B cell (primary cell): ENCODE measurements around the gene JMY. TPM values are rescaled to one million over a fixed set of nuclear protein-coding genes. Genes with fewer than 3 reads are reported as not detected.

Experiments used
- ATAC-seq: fragments of 200-7000 bp; cut with Tn5 transposase; one replicate; pipeline ENCODE4 v1.10.0; 2021; ENCODE audit warnings: low read depth, mild to moderate bottlenecking, moderate number of reproducible peaks, moderate library complexity
- CTCF ChIA-PET: fragments of 350-600 bp; sonication (Branson Sonifier 250); formaldehyde crosslinking; loops from one replicate; lab custom pipeline; 2021; ENCODE audit warnings: antibody characterized with exemption, inconsistent platforms; lab: Charles Lee
- POLR2A ChIA-PET: fragments of 350-600 bp; sonication (Branson Sonifier 250); formaldehyde crosslinking; loops from one replicate; lab custom pipeline; 2021; ENCODE audit warnings: antibody characterized with exemption; lab: Charles Lee
- DNase-seq: peaks from one replicate; pipeline ENCODE4 v3.0.0; 2013
- H2AFZ ChIP-seq: 2 replicates; pipeline ENCODE4 v1.6.1; 2012; ENCODE audit warnings: mild to moderate bottlenecking, low read depth, low read length; ENCODE audit not compliant: insufficient read depth, poor library complexity, severe bottlenecking
- H3K27ac ChIP-seq, 2 donors: 1 replicate in 1 of 2; 2 replicates in 1 of 2; pipeline ENCODE4 v1.5.1; 2012 to 2013; ENCODE audit warnings: low read length in 2 of 2, mild to moderate bottlenecking in 2 of 2, moderate library complexity in 1 of 2
- H3K27me3 ChIP-seq, 4 experiments: fragments of 200-600 bp in 1 of 4; sonication (generic) in 1 of 4; replicated peaks in 1 of 4; 1 replicate in 2 of 4; 2 replicates in 2 of 4; pipeline versions ENCODE4 v1.6.1 to v1.7.0; 2013 to 2016; ENCODE audit warnings: low read length in 3 of 4, mild to moderate bottlenecking in 2 of 4, mixed read lengths in 1 of 4, moderate library complexity in 1 of 4; ENCODE audit not compliant: insufficient read depth in 4 of 4, control insufficient read depth in 3 of 4; ENCODE audit errors: control extremely low read depth in 1 of 4
- H3K36me3 ChIP-seq, 2 experiments: replicated peaks in 1 of 2; 1 replicate in 1 of 2; 2 replicates in 1 of 2; pipeline versions ENCODE4 v1.6.1 to v1.7.1; 2013; ENCODE audit warnings: low read length in 1 of 2; ENCODE audit not compliant: insufficient read depth in 2 of 2, control insufficient read depth in 1 of 2; ENCODE audit errors: control extremely low read depth in 1 of 2, extremely low read depth in 1 of 2
- H3K4me1 ChIP-seq, 2 donors: fragments of 200-600 bp in 1 of 2; sonication (generic) in 1 of 2; 1 replicate in 1 of 2; 2 replicates in 1 of 2; pipeline versions ENCODE4 v1.5.1 to v1.6.1; 2013 to 2017; ENCODE audit warnings: low read length in 2 of 2; ENCODE audit not compliant: control insufficient read depth in 2 of 2, insufficient read depth in 2 of 2
- H3K4me2 ChIP-seq: replicated peaks from 2 replicates; pipeline ENCODE3; 2012; ENCODE audit warnings: mild to moderate bottlenecking, low read depth, low read length; ENCODE audit not compliant: poor library complexity, severe bottlenecking
- H3K4me3 ChIP-seq, 5 experiments: fragments of 200-600 bp in 1 of 5; sonication (generic) in 1 of 5; 1 replicate in 3 of 5; 2 replicates in 2 of 5; pipeline versions ENCODE4 v1.5.1 to v1.7.0; 2011 to 2016; ENCODE audit warnings: low read length in 4 of 5, mild to moderate bottlenecking in 4 of 5, low read depth in 2 of 5, control low read depth in 1 of 5, moderate library complexity in 1 of 5; ENCODE audit not compliant: insufficient read depth in 1 of 5; ENCODE audit errors: control extremely low read depth in 1 of 5, extremely low read depth in 1 of 5
- H3K79me2 ChIP-seq: fragments of 200-600 bp; sonication (generic); one replicate; pipeline ENCODE4 v1.6.0; 2016; ENCODE audit warnings: low read length; ENCODE audit not compliant: control insufficient read depth, insufficient read depth
- H3K9ac ChIP-seq: fragments of 200-600 bp; sonication (generic); 2 replicates; pipeline ENCODE4 v1.6.1; 2017; ENCODE audit warnings: mild to moderate bottlenecking, low read length, moderate library complexity
- H3K9me3 ChIP-seq, 3 donors: one replicate each; pipeline versions ENCODE4 v1.6.1 to v1.7.1; 2013; ENCODE audit warnings: low read length in 2 of 3; ENCODE audit not compliant: control insufficient read depth in 2 of 3, insufficient read depth in 1 of 3; ENCODE audit errors: control extremely low read depth in 1 of 3
- H4K20me1 ChIP-seq: 2 replicates; pipeline ENCODE4 v1.6.0; 2012; ENCODE audit warnings: mild to moderate bottlenecking, low read length; ENCODE audit not compliant: insufficient read depth, control insufficient read depth, poor library complexity, severe bottlenecking
- H3K27ac Mint-ChIP-seq: one replicate; pipeline ENCODE4 v1.8.0; 2021; ENCODE audit warnings: mixed read lengths
- H3K27me3 Mint-ChIP-seq: one replicate; pipeline ENCODE4 v1.8.0; 2021; ENCODE audit warnings: mixed read lengths
- H3K4me1 Mint-ChIP-seq: one replicate; pipeline ENCODE4 v1.8.0; 2021; ENCODE audit warnings: mixed read lengths
- H3K4me3 Mint-ChIP-seq: one replicate; pipeline ENCODE4 v1.8.0; 2021; ENCODE audit warnings: mixed read lengths
- H3K9me3 Mint-ChIP-seq: one replicate; pipeline ENCODE4 v1.8.0; 2022; ENCODE audit warnings: mixed read lengths; ENCODE audit not compliant: insufficient read depth
- EZH2 ChIP-seq: IDR thresholded peaks from 2 replicates; pipeline ENCODE4 v1.6.1; 2012; ENCODE audit warnings: borderline replicate concordance, low read depth, mild to moderate bottlenecking, moderate library complexity, low read length; ENCODE audit not compliant: insufficient read depth, poor library complexity, severe bottlenecking
- WGBS: methylation state at CpG from one replicate; pipeline ENCODE4 v1.1.5; 2013; ENCODE audit warnings: missing lambda C conversion rate; ENCODE audit not compliant: insufficient coverage; 5-methylcytosine and 5-hydroxymethylcytosine counted together
- intact Hi-C: fragments of 100-400 bp; cut with micrococcal nuclease; formaldehyde crosslinking; loops from one replicate; pipeline ENCODE4 v1.10.0; 2022
- polyA plus RNA-seq: library from polyadenylated mRNA; depleted of rRNA; stranded (reverse); fragments of >200 nt; gene quantifications from 2 replicates; pipeline ENCODE4 v1.2.3, GENCODE V29; 2012
- total RNA-seq, 2 donors: library from RNA; stranded (reverse); fragments of 120-200 nt in 1 of 2; gene quantifications; 1 replicate in 1 of 2; 2 replicates in 1 of 2; pipeline versions ENCODE4 v1.2.3 to v1.2.4, GENCODE V29; 2013 to 2022
- TF ChIP-seq, protein P1 (sequence below): fragments of 200-600 bp; IDR thresholded peaks from one replicate; pipeline ENCODE4 v1.8.0; 2022; ENCODE audit warnings: antibody characterized with exemption, mild to moderate bottlenecking

The JMY gene
- total and polyA plus RNA-seq, 2 donors (not counting 1 experiment from before 2014, with no cell fraction given), result 2.7 to 20.5 TPM

DNA sequence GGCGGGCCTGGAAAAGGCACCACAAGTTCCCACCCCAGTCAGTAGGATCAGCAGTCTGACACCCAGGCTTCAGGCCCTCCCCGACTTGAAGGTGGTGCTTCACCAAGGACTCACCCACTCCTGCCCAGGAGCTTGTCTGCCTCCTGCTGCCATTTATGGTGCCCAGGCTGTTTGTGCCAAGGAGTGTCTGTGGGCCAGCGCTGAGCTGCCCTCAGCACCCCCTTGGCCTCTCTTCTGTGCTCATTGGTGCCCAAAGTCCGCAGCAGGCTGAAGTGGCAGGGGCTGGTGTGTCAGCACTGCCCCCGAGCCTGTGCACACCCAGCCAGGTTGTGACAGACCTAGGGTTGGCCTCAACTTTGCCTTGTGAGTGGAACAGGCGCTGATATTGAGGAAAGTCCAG, 23.5 kb downstream of the JMY start:
- Mint-ChIP-seq H3K4me3 (no peak overlapping the region), H3K27me3 (no peaks in the 10 kb centered on the region), H3K27ac (no peak overlapping the region), H3K4me1 (peaks cover 34% of the 10 kb centered on the region), H3K9me3 (no peaks in the 10 kb centered on the region)
- H3K9me3 ChIP-seq, result peaks cover 0 to 14% (median 0%) of the 10 kb centered on the region in 3 donors
- DNase-seq (no peak), ATAC-seq (no peak)
- H2AFZ ChIP-seq, result no peak overlapping the region
- 87% methylated on average over 6 of the region's 6 CpGs for WGBS
- H3K27ac ChIP-seq, result no peak overlapping the region
- ChIA-PET POLR2A (interaction anchor here (0.6 kb wide), 1 partner anchor 552 kb away, joined by 9 read pairs; no protein-coding TSS in a partner anchor), CTCF (interaction anchor here (0.8 kb wide), 1 partner anchor 126 kb away, joined by 4 read pairs; no protein-coding TSS in a partner anchor)
- no peak overlapping the region for H3K4me2 ChIP-seq
- intact Hi-C loops, result no loop called here
- H3K36me3 ChIP-seq, result no peaks in the 10 kb centered on the region
- no peaks in the 10 kb centered on the region for H3K27me3 ChIP-seq
- H4K20me1 ChIP-seq, result peaks cover 82% of the 10 kb centered on the region
- no peak for TF ChIP-seq EZH2
- TF ChIP-seq, protein P1, sequence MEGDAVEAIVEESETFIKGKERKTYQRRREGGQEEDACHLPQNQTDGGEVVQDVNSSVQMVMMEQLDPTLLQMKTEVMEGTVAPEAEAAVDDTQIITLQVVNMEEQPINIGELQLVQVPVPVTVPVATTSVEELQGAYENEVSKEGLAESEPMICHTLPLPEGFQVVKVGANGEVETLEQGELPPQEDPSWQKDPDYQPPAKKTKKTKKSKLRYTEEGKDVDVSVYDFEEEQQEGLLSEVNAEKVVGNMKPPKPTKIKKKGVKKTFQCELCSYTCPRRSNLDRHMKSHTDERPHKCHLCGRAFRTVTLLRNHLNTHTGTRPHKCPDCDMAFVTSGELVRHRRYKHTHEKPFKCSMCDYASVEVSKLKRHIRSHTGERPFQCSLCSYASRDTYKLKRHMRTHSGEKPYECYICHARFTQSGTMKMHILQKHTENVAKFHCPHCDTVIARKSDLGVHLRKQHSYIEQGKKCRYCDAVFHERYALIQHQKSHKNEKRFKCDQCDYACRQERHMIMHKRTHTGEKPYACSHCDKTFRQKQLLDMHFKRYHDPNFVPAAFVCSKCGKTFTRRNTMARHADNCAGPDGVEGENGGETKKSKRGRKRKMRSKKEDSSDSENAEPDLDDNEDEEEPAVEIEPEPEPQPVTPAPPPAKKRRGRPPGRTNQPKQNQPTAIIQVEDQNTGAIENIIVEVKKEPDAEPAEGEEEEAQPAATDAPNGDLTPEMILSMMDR, result no peak
- H3K79me2 ChIP-seq, result peaks cover 72% of the 10 kb centered on the region
- H3K4me3 ChIP-seq, result no peak overlapping the region
- peaks cover 0 to 6% of the 10 kb centered on the region in 2 donors for H3K4me1 ChIP-seq
- H3K9ac ChIP-seq, result no peak overlapping the region

DNA sequence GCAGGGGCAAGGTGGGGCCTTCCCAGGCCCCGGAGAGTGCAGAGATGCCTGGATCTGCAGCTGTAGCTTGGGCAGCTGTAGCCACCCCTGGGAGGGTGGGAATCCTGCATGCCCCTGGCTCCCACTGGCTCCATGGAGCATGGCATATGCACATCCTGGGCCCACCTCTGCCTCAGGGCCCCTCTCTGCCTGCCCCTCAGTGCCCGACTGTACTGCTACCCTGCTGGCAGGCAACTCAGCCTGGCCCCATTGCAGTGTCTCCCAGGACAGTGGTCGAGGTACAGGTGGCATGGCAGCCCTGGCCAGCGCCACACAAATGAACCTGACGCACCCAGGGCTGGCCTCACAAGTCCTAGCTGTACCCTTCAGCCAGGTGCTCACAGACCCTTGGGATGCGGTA, 23.9 kb downstream of the JMY start:
- no peak for DNase-seq
- intact Hi-C loops, result no loop called here

More for the DNA sequence above, 23.9 kb downstream of the JMY start:
- no peak overlapping the region for H3K4me2 ChIP-seq
- H3K27me3 Mint-ChIP-seq, result no peaks in the 10 kb centered on the region
- H3K27me3 ChIP-seq, result no peaks in the 10 kb centered on the region
- H3K9me3 Mint-ChIP-seq, result no peaks in the 10 kb centered on the region
- 100% methylated on average over 6 of the region's 6 CpGs for WGBS
- H3K36me3 ChIP-seq, result peaks cover 0 to 1% of the 10 kb centered on the region in 2 experiments
- POLR2A ChIA-PET, result no interaction called here
- peaks cover 0 to 6% of the 10 kb centered on the region in 2 donors for H3K4me1 ChIP-seq
- H2AFZ ChIP-seq, result no peak overlapping the region
- H3K27ac Mint-ChIP-seq, result no peak overlapping the region
- H3K79me2 ChIP-seq, result peaks cover 68% of the 10 kb centered on the region
- no peak overlapping the region for H3K9ac ChIP-seq
- no peak for TF ChIP-seq EZH2
- TF ChIP-seq, protein P1, result no peak
- CTCF ChIA-PET, result no interaction called here
- H3K9me3 ChIP-seq, result peaks cover 0 to 14% (median 0%) of the 10 kb centered on the region in 3 donors
- H3K4me3 Mint-ChIP-seq, result no peak overlapping the region
- H4K20me1 ChIP-seq, result peaks cover 82% of the 10 kb centered on the region
- no peak for ATAC-seq
- no peak overlapping the region for H3K4me3 ChIP-seq
- peaks cover 31% of the 10 kb centered on the region for H3K4me1 Mint-ChIP-seq
- no peak overlapping the region for H3K27ac ChIP-seq
